Activated CD4-positive, alpha-beta T cell treated with anti-CD3 and anti-CD28 coated beads, Interleukin-2, amount 50 U/mL, for 1 hour (primary cell): ENCODE results near the gene CDH23.

Source experiments
- DNase-seq: peaks from one replicate; pipeline ENCODE4 v3.0.0-alpha.2; 2020

The CDH23 gene

DNA sequence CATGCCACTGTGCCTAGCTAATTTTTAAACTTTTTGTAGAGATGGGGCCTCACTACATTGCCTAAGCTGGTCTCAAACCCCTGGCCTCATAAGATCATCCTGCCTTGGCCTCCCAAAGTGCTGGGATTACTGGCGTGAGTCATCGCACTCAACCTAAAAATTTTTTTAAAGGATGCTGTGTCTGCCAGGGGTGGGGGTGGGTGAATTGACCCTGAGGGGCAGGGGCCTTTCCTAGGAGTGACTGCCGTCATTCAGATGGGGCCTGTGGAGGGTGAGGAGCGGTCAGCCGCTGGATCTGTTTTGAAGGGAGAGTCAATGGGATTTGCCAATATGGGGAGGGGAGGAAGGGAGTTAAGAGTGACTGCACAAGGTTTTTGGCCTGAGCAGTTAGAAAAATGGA lies 233.4 kb downstream of the CDH23 start:
- DNase-seq, result no peak

DNA sequence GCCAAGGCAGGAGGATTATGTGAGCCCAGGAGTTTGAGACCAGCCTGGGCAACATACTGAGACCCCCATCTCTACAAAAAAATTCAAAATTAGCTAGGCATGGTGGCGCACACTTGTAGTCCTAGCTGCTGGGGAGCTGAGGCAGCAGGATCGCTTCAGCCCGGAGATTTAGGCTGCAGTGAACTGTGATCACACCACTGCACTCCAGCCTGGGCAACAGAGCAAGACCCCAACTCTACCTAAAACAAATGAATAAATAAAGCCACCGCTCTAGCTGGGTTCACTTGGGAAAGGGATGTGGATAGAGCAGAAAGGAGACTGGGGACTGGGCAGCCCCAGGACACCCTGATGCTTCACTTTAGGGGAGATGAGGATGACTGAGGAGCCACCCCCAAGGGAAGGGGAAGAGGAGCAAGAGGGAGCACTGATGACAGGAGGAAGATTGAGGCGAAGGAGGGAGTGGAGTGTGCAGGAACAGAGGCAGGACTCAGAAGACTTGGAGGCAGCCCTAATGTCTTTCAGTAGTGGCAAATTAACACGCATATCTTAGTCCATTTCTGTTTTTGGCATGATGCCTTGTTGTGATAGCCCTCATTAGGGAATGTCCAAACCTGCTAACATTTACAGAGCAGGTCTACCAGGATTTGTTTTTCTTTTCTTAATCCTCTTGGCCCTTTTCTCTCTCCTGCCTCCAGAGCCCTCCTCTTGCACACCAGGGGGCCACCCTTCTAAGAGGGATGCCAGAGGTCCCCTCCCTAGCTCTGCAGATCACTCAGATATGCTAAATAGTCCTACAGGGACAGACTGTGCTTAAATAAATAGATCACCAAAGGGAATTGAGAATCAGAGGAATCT lies 234.5 kb downstream of the CDH23 start:
- no peak for DNase-seq

DNA sequence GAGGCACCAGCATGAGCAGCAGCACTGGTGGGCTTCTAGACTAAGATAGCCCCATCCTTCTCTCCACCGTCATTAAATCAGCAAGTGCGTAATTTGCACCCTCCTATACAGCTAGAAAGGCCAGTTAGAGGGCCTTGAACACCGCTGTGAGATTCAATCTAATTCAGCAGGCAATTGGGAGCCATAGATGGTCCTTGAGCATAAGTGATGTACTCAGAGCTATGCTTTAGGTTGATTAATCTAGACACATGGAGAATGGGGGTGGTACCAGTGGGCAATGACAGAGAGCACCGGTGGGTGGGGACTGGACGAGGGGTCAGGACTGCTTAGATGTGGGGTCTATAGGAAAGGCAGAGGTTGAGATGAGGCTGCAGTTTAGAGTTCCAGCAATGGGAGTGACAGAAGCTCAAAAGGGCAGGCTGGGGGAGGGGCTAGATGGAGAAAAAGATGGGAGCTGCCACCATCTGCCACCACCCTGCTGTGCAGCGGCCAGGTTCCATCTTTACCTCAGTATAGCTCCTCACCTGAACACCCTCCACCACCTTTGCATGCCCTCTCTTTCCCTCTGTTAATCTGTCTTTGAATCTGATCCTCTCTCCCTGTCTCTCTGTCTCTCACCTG lies 235.6 kb downstream of the CDH23 start:
- DNase-seq, result no peak

DNA sequence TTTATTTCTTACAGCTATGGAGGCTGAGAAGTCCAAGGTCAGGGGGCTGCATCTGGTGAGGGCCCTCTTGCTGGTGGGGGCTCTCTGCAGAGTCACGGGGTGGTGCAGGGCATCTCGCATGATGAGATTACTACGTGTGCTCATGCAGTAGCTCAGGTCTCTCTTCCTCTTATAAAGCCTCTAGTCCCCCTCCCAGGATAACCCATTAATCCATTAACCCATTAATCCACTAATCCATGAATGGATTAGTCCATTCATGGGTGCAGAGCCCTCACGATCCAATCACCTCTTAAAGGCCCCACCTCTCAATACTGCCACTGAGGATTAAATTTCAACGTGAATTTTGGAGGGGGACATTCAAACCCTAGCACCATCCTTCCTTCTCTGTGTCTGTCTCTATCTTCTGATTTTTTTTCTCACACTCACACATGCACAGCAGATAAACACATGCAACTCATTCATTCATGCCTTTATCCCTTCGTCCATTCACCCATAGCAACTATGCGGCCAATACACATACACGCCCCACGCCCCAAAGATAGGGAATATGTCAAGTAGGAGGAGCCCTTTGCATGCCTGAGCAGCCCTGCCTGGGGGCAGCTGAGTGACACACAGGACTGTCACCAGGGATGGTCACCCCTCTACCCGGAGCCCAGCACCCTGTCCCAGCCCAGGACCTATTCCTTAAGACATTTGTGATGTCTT lies 236.3 kb downstream of the CDH23 start:
- no peak for DNase-seq

DNA sequence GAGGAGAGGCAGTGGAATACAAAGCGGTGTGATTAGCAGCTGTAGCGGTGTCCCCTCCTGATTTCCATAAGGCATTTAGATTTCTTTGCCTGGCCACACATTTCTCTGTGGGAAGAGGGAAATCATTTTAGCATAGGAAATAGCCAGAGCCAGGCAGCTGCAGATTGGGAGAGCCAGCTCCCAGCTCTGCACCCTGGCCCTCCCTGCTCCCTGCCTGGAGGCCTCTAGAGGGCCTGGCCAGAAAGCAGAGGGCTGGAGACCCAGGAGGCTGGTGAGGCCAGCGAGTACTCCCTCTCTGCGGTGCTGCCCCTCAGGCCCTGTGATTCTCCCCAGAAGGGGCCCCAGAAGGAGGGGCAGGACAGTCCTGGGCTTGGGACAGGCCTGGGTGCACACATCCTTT lies 237.2 kb downstream of the CDH23 start:
- no peak for DNase-seq

DNA sequence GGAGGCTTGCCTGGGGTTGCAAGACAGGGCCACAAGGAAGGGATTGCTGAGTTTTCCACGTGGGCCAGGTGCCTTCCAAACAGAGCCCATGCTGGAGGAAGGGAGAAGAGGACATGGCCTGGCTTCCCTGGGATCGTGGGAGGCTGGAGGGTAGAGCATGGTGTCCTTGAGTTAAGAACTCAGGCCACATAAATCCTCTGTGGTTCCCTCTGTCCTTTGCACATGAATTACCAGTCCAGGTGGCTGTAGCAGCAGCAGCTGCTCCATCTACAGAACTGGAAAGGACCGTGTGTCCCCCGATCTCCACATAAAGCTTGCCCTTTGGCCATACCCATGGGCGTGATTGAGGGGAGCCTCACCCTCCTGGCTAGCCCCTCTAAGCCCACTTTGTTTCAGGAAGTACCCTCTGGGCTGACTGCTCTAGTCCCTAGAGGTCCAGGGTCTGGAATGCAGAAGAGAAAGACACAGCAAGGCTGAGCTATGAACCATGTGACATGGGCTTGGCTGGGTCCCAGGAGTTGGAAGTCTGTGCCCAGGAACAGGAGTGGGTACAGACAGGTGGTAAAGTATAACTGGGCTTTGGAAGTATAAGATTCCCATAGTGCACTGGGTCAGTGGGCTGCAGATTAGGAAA lies 237.9 kb downstream of the CDH23 start:
- no peak for DNase-seq

DNA sequence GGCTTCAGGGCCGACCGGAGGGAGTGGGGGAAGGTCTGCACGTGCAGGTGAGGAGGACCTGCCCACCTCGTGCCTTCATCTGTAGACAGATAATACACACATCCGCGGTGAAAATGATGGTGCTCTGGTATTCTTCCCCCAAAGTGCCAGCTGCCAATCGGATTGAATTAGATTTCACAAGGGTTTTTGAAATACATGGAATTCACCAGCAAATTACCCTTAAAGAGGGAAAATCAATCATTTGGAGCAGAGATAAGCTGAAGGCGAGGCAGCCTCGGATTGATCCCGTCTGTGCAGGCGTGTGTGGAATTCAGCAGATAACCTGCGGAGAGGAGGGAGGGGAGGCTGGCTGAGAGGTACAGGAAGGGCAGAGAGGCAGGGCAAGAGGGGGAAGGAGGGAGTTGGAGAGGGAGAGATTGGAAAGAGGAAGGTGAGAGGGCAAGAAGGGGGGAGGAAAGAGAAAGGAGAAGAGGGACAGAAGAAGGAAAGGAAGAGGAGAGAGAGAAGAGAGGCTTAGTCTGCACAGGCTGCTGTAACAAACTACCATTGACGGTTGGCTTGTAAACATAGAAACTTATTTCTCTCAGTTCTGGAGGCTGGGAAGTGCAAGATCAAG lies 238.6 kb downstream of the CDH23 start:
- DNase-seq, result no peak

DNA sequence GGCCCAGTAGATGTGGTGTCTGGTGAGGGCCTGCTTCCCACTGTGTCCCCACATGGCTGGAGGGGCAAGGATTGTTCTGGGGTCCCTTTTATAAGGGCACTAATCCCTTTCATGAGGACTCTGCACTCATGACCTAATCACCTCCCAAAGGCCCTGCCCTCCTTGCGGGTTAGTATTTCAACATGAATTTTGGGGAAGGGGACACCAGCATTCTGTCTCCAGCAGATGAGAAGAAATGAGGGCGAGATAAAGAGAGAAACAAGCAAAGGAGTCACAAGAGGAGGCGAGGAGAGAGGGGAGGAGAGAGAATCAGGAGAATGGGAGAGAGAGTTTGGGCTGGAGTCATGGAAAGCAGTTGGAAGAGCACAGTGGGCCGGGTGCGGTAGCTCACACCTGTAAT lies 239.1 kb downstream of the CDH23 start:
- no peak for DNase-seq

DNA sequence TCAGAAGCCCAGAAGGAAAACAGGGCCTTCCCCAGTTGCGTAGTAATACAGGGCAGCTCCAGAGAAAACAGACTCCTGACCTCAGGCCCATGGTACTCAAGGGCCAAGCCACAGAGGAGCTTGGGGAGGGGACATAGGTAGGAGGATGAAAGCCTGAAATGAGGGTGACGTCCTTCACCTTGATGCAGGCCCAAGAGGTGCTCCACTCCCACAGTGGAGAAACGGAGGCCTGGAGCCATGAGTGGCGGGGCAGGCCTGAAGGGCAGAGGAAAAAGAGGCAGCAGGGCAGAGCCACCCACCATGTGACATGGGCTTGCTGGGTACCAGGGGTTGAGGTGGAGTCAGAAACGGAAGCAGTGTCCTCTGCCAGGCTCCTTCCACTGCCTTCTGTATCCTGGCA lies 239.9 kb downstream of the CDH23 start:
- no peak for DNase-seq

DNA sequence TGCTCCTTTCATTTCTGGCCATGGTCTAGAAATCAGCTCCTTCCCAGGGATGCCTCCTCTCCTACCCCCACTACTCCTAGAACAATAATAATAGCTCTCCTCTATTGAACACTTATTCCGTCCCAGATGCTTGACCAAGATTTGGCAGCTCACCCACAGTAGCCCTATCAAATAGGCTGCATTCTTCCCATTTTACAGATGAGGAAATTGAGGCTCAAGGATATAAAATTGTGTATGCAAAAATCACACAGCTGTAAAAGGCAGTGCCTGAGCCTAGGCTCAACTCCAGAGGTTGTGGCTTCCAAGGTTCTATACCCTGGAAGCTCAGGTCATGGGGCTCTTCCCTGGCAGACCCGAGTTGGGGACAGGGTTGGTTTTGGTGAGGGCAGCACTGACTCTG lies 240.6 kb downstream of the CDH23 start:
- no peak for DNase-seq

DNA sequence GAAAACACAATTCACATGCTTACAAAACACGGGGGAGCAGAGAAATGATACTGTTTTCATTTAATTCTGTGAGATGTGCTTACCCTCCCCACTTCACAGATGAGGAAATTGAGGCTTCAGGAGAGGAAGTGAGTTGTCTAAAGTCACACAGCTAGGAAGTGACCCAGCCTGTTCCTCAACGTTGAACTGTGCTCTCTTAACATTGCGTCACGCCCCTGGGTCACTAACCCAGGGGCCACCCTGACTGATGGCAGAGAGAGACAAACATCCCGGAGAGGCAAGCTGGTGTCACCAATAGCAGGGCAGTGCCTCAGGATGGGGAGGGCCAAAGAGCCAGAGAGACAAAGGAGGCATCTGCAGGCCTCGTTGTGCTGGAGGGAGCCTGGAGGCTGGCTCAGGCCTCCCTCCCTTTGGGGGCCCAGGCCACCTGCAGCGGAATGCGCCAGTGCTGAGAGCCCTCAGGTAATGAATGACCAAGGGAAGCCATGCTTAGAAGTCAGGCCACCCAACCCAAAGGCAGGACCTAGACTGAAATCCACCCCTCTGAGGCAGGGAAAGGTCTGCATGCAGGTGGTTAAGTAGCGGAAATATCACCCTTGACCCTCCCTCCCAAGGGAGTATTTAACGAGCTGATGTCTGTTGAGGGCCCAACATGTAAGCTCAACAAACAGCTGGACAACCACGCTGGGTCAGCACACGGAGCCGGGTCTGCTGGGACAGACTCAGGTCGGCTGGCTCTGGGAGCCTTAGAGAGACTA lies 241.5 kb downstream of the CDH23 start:
- DNase-seq, result no peak

DNA sequence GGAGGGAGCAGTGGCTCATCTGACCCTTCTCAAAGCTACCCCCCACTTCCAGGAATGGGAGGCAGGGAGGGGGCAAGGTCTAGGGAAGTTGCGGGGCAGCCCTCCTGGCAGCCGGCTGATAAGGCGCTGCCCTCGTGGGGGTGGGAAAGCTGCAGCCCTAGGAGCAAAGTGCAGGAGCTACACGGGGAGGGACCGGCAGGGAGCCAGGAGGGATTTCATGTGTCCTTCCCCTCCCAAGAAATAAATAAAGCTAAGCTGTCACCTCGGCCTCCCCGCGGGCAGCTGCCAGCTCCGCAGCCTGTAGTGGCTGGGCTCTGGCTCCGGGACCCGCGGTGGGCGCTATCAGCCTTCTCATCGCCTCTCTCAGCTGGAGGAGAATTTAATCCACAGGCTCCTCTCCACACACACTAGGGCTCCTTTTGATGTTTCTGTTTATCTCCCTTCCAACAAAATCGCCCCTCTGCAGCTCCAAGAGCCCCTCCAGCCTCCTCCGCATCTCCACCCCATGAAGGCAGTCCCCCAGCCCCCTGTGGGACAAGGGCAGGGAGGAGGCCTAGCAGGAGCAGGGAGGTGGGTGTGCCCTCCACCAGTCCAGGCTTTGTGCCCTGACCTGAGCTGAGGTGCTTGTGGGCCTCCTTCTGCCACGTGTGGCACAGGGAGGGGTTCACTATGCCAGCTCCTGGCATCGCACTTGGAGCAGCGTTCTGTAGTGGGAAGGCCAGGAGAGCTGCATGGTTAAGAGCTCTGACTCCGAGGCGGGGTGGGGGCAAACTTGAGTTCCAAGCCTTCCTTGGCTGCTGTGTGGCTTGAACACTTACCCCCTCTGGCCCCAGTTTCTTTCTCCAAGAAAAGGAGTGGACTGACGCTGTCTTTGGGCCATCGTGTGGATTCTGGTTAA lies 242.4 kb downstream of the CDH23 start:
- no peak for DNase-seq

DNA sequence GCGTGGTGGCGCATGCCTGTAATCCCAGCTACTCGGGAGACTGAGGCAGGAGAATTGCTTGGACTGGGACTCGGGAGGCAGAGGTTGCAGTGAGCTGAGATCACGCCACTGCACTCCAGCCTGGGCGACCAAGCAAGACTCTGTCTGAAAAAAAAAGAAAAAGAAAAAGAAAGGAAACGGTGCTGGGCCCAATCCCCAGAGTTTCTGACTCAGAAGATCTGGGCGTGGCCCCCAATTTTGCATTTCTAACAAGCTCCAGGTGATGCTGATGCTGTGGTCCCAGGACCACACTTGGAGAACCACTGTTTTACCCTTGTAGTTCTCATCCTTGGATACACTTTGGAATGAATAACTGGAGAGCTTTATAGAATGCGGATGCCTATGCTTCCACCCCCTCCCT lies 243.9 kb downstream of the CDH23 start:
- DNase-seq, result no peak

DNA sequence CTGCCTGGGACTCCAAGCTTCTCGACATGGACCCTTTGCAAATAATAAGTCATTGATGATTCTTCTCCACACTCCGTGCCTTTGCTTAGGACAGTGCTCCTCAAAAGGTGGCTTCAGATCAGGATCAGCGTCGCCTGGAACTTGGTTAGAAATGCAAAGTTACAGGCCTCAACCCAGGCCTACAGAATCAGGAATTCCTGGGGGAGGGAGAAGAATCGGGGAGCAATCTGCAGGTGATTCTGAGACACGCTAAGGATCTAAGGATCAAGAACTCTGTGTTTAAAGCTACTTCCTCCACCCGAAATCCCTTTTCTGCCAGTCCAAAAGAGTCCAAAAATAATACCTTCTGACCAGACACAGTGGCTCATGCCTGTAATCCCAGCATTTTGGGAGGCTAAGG lies 244.7 kb downstream of the CDH23 start:
- DNase-seq, result no peak

DNA sequence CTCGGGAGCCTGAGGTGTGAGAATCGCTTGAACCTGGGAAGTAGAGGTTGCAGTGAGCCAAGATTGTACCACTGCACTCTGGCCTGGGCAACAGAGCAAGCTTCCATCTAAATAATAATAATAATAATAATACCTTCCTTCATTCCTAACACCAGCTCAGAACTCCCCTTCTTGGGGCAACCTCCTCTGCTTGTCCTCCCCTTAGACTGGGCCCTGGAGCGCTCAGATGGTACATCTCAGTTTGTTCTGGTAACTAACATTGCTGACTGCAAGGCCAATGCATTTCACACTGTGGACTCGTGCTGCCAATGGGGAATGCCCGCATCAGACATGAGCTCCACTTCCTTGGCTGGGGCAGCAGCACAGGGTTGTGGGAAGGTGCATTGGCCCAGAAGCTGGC lies 245.3 kb downstream of the CDH23 start:
- DNase-seq, result no peak

DNA sequence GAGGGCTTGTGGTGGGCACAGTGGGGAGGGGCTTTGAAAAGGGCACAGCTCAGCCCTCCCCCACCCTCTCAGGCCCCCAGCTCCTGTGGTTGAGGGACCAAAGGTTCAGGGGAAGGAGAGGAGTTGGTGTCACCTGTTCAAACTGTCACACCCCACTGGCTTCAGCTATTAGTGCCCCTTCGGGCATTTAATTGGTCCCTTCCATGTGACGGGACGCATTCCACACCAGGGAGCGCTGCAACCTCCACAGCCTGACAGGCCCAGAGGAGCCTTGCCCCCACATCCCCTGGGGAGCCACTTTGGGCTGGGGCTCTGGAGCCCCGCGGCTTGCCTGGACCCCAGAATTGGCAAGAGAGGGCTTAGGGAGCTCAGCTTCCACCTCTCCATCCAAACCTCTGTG lies 247.2 kb downstream of the CDH23 start:
- DNase-seq, result no peak

DNA sequence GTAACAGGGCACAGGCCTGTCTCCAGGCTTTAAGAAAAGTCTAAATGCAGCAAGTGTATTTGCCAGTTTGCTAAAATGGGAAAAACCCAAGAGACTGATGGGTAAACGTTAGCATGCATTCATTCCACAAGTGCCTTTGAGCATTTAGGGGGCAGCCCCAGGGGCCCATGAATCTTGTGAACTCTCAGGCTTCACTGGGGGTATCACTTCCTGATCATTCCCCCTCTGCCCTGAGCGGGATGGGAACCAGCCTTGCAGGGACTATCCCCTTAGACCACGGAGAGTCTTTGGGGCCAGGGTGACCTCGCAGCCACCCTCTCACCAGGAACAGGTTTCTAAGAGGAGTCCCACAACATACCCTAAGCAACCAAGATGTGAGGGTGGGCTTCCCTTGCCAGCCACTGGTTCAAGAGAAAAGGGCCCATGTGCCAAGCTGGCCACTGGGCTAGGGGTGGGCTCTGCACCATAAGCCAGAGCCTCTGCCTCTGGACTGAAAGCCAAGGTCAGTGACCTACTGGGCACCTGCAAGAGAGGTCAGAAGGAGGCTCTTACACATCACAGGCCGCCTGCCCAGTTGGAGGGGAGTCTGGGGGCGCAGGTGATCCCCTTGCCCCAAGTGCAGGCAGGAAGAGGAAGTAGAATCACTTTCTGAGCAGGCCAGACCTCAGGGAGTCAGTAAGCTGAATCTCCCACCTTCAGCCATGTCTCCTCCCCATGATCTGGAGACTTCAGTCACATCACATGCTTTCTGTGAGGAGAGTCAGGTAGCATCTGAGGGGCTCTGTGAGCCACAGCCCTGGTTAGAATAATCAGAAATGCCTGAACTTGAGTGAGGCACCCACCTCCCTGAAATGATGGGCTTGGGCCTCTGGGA lies 247.8 kb downstream of the CDH23 start:
- no peak for DNase-seq

DNA sequence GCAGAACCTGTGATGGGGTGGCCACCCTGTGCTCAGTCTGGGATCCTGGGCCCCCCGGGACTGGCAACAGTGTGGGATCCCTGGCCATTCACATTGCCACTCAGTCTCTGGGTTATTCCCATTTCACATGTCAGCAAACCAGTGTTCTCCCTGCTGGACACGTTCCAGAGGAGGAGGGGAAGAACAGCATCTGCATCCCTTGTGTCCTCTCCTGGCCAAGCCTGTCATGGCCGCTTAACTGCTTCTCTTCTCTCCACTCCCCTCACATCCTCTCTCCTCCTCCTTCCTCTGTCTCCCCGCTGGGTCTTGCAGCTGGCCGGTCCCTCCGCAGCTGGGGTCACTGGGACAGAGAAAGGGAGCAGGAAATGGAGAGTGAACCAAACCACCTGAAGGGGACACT lies 248.5 kb downstream of the CDH23 start:
- DNase-seq, result no peak

DNA sequence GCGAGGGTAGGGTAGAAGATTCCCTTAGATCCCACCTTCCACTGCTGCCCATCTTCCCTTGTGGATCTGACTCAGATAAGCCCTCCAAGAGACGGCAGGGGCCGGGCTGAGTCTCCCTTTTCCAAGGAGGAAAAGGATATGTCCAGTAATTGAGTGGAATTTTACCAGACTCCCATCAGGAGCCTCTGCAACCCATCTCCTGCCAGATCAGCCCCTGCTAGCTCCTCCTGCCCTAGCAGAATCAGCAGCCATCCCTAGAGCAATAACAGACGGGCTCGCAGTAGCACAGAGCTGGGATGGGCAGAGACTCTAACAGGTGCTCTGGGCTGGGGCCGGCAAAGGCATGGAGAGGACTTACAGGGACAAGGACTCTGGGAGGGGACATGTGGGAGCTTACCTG lies 249.3 kb downstream of the CDH23 start:
- no peak for DNase-seq

DNA sequence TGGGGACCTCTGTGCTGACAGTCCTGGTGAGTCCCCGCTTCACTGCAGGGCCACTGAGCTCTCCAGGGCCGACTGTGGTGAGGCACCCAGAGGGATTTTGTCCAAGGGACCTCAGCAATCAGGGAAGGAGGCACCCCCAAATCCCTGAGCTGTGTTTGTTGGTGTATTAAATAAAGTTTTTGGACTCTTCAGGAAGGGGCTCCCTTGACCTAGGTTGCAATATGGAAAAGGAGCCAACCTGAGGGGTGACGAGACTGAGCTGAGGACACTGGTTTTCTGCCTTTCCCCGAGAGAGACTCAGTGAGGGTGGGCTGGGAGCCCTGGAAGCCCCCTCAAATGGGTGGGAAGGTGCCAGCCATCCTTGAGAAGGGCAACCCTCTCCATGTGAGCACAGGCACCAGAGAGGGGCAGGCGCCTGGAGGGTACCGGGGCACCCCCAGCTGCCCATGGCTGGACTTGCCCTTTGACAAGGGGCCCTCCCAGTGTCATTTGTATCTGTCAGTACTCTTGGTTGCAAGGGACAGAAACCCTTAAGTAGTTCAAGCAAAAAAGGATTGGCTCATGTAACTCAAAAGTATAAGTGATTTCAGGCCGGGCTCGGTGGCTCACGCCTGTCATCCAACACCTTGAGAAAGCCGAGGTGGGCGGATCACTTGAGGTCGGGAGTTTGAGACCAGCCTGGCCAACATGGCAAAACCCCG lies 250.0 kb downstream of the CDH23 start:
- no peak for DNase-seq
